ENCODE data around the gene SPECC1. TPM values are rescaled to one million over a fixed set of nuclear protein-coding genes. Genes with fewer than 3 reads are reported as not detected.

Gene SPECC1
- total and polyA plus RNA-seq, 2 donors (not counting 3 experiments of a cell fraction or from before 2014, with no cell fraction given): 5.3 to 20.4 TPM

DNA sequence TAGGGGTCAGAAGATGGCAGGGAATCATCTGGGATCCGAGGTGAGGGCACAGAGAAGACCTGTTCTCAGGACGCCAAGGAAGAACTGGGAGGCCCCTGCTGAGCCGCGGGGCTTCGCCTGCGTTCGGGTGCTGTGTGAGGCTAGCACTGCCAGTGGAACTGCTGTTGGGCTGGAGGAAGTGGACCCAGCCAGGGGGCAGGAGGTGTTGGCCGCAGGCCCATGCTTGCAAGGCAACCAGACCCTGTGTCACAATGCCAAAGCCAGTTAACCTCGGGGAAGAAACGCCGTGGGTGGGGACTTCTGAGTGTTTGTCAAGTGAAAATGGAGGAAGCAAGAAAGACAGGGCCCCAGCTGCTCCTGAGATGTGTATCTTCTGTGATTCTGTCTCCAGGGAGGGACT, 272.7 kb downstream of the SPECC1 start:
- Histone ChIP-seq H3K79me2 (ENCODE audit: control insufficient read depth, insufficient read depth, low read length) (no peaks in the 10 kb centered on the region), H3K9me1 (replicated peaks; ENCODE audit: control insufficient read depth, extremely low read depth, insufficient read depth, low read length) (no peaks in the 10 kb centered on the region), H4K20me1 (replicated peaks; ENCODE audit: control insufficient read depth, extremely low read depth, insufficient read depth, low read length) (no peaks in the 10 kb centered on the region), H3K9me3 (replicated peaks; ENCODE audit: control insufficient read depth, insufficient read depth, low read length) (no peaks in the 10 kb centered on the region), H3K27me3 (ENCODE audit: control insufficient read depth in 2 of 2, insufficient read depth in 2 of 2, low read length in 2 of 2) (no peaks in the 10 kb centered on the region), H3K4me3 (replicated peaks in 1 of 3; ENCODE audit: insufficient read depth in 1 of 3, low read depth in 1 of 3, low read length in 3 of 3) (no peak overlapping the region), H3K4me1 (ENCODE audit: control insufficient read depth, extremely low read depth, insufficient read depth, low read length) (no peaks in the 10 kb centered on the region), H3K27ac (ENCODE audit: insufficient read depth, low read depth, low read length) (no peak overlapping the region), H3K36me3 (ENCODE audit: control insufficient read depth in 2 of 2, extremely low read depth in 1 of 2, insufficient read depth in 2 of 2, low read length in 2 of 2) (no peaks in the 10 kb centered on the region), H3K9ac (replicated peaks; ENCODE audit: extremely low read depth, insufficient read depth, low read length) (no peak overlapping the region), H3K4me2 (ENCODE audit: insufficient read depth, low read length) (no peak overlapping the region), H2AFZ (ENCODE audit: low read depth, low read length) (no peak overlapping the region)
- no TSS peak for BruUV-seq (replicated peaks)
- intact Hi-C loops (cut with micrococcal nuclease): no loop called here
- FAIRE-seq: no peak
- ChIA-PET POLR2A (no interaction called here), CTCF (no interaction called here)
- dilution Hi-C loops (cut with MboI; ENCODE audit: extremely low pct_ligation_motif_present, low sequenced_read_pairs): no loop called here
- TF ChIP-seq, protein P1, sequence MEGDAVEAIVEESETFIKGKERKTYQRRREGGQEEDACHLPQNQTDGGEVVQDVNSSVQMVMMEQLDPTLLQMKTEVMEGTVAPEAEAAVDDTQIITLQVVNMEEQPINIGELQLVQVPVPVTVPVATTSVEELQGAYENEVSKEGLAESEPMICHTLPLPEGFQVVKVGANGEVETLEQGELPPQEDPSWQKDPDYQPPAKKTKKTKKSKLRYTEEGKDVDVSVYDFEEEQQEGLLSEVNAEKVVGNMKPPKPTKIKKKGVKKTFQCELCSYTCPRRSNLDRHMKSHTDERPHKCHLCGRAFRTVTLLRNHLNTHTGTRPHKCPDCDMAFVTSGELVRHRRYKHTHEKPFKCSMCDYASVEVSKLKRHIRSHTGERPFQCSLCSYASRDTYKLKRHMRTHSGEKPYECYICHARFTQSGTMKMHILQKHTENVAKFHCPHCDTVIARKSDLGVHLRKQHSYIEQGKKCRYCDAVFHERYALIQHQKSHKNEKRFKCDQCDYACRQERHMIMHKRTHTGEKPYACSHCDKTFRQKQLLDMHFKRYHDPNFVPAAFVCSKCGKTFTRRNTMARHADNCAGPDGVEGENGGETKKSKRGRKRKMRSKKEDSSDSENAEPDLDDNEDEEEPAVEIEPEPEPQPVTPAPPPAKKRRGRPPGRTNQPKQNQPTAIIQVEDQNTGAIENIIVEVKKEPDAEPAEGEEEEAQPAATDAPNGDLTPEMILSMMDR (IDR thresholded peaks at IDR 0.05; ENCODE audit: extremely low read depth in 1 of 2, insufficient read depth in 1 of 2, low read depth in 1 of 2, low read length in 2 of 2): no peak
- DNase-seq (ENCODE audit: low read depth, low spot score): no peak

DNA sequence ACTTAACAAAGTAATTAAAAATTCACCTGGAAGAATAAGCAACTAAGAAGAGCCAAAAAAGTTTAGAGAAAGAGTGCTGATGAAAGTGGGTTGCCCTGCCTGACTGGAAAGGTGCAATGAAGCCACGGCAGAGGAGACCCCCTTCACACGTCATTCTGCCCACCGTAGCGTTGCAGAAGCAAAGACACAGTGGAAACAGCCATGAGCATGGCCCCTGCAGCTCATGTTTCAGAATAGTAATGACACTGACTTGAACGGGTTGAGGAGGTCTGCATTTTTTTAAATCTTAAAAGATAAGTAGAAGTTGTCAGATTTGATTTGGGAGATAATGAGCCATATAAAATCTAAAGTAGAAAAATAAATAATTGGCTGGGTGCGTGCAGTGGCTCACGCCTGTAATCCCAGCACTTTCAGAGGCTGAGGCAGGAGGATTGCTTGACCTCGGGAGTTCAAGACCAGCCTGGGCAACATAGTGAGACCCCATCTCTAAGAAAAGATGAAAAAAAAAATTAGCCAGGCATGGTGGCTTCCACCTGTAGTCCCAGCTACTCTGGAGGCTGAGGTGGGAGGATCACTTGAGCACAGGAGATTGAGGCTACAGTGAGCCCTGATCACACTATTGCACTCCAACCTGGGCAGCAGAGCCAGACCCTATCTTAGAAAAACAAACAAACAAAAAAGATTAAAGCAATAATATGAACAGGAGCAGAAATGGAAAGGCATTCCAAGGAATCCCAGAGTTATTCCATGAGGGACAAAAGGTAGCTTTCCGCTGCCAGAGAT, 273.6 kb downstream of the SPECC1 start:
- H4K20me1 ChIP-seq (replicated peaks; ENCODE audit: control insufficient read depth, extremely low read depth, insufficient read depth, low read length): no peaks in the 10 kb centered on the region
- H3K9ac ChIP-seq (replicated peaks; ENCODE audit: extremely low read depth, insufficient read depth, low read length): no peak overlapping the region
- ChIA-PET CTCF (interaction anchor here (1.0 to 1.4 kb wide), 2 partner anchors 12 to 56 kb away, joined by 3 to 6 read pairs; no protein-coding TSS in a partner anchor), POLR2A (no interaction called here)
- no peak overlapping the region for H2AFZ ChIP-seq (ENCODE audit: low read depth, low read length)
- dilution Hi-C loops (cut with MboI; ENCODE audit: extremely low pct_ligation_motif_present, low sequenced_read_pairs): no loop called here
- FAIRE-seq: no peak
- no TSS peak for BruUV-seq (replicated peaks)
- no peaks in the 10 kb centered on the region for H3K27me3 ChIP-seq (ENCODE audit: control insufficient read depth in 2 of 2, insufficient read depth in 2 of 2, low read length in 2 of 2)
- no peak for DNase-seq (ENCODE audit: low read depth, low spot score)
- no peaks in the 10 kb centered on the region for H3K36me3 ChIP-seq (ENCODE audit: control insufficient read depth in 2 of 2, extremely low read depth in 1 of 2, insufficient read depth in 2 of 2, low read length in 2 of 2)
- H3K4me2 ChIP-seq (ENCODE audit: insufficient read depth, low read length): no peak overlapping the region
- H3K4me3 ChIP-seq (replicated peaks in 1 of 3; ENCODE audit: insufficient read depth in 1 of 3, low read depth in 1 of 3, low read length in 3 of 3): no peak overlapping the region
- H3K9me3 ChIP-seq (replicated peaks; ENCODE audit: control insufficient read depth, insufficient read depth, low read length): no peaks in the 10 kb centered on the region
- TF ChIP-seq POLR2AphosphoS5 (IDR thresholded peaks at IDR 0.05; ENCODE audit: insufficient read depth, low read depth, low read length) (no peak), JUN (IDR thresholded peaks at IDR 0.05; ENCODE audit: borderline replicate concordance, insufficient read depth, insufficient read length, low read depth) (no peak)
- TF ChIP-seq, protein P2, sequence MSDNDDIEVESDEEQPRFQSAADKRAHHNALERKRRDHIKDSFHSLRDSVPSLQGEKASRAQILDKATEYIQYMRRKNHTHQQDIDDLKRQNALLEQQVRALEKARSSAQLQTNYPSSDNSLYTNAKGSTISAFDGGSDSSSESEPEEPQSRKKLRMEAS (IDR thresholded peaks at IDR 0.05; ENCODE audit: insufficient read depth, insufficient read length): no peak
- no peaks in the 10 kb centered on the region for H3K79me2 ChIP-seq (ENCODE audit: control insufficient read depth, insufficient read depth, low read length)
- H3K4me1 ChIP-seq (ENCODE audit: control insufficient read depth, extremely low read depth, insufficient read depth, low read length): no peaks in the 10 kb centered on the region
- intact Hi-C loops (cut with micrococcal nuclease): no loop called here
- H3K9me1 ChIP-seq (replicated peaks; ENCODE audit: control insufficient read depth, extremely low read depth, insufficient read depth, low read length): no peaks in the 10 kb centered on the region
- no peak overlapping the region for H3K27ac ChIP-seq (ENCODE audit: insufficient read depth, low read depth, low read length)
